Measurements from ENCODE around the gene COA3.
"Not testable (repeated sequence)": the region's sequence is repeated elsewhere in the genome, so short reads cannot be mapped to it uniquely, and the experiment has no call there.

COA3 gene

DNA sequence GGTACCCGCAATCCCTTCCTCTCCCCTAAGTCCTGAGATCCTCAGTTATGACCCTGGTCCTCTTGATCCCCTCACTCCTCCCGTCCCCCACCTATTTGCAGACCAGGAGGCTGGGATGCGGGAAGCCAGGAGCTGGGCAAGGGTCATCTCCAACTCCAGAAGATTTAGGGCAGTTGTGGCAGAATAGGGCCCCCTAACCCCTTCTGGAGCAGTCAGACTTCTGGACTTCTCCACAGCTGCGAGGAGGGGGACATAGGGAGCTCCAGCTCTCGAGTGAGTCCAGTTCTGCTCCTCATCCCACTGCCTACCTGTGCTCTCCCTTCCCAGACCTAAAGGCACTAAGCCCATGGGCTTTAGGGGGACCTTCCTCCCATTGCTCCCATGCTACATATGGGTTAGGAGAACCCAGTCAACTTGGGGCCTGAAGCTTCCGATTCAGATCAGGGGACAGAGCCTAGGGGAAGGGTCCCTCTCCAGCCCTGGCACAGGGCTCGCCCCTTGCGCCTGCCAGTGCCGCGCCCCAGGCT is 16.8 kb downstream of the COA3 start:
- DNase-seq (ENCODE audit: low spot score): no peak

DNA sequence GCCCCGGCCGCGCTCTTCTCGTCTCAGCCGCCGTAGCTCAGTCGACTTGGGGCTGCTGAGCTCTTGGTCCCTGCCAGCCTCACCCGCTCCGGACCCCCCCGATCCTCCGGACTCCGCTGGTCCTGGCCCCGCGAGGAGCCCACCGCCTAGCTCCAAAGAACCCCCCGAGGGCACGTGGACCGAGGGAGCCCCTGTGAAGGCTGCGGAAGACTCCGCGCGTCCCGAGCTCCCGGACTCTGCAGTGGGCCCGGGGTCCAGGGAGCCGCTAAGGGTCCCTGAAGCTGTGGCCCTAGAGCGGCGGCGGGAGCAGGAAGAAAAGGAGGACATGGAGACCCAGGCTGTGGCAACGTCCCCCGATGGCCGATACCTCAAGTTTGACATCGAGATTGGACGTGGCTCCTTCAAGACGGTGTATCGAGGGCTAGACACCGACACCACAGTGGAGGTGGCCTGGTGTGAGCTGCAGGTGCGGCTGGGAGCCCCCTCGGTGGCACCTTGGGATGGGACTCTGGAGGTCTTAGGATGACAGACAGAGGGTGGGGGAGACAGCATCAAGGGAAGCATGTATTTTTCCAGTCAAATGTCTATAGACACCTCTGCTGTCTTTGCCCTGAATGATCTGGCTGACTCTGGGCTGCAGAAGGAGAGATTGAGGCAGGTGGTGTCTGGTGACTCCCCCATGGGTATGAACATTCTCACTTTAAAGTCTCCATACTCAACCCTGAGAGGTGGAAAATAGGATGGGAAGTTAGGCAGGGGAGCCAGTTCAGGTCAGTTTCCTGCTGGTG is 17.5 kb downstream of the COA3 start:
- no peak for DNase-seq (ENCODE audit: low spot score)

DNA sequence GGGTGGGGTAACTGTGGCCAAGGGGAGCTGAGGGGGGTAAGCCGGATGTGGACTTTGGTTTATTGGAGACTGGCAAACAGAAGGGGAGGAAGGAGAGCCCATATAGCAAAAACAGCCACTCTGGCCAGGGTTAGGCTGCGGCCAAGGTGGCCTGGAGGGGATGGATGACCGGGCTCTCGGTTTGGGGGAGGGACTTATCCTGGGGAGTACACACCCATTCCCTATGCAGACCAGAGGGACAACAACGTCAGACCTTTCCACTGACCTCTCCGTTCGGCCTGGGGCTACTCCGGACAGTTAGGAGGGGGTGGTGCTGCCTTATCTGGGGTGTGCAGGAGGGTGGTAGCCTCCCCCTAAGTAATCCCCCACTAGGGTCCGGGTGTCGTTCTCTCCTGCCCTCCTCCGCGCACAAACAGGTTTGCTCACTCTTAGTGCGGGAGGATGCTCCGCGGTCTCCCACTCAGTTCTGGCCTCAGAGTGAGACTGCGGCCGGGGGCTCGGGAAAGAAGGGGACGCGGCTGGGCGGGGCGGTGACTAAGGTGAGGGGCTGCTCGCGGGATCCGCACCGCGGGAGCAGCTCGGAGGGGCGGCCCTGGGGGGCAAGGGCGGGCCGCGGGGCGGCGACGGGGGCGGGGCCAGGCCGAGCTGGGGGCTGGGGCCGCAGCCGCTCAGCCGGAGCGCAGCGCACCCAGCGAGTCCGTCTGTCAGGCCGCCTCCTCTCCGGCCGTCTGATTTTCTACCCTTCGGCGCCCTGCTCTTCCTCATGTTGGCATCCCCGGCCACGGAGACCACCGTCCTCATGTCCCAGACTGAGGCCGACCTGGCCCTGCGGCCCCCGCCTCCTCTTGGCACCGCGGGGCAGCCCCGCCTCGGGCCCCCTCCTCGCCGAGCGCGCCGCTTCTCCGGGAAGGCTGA is 18.3 kb downstream of the COA3 start, which contains the start of gene WNK4:
WNK4 (plus strand) TSS at position 675 of the 915 bp plus-strand sequence; CDS start at position 764, 89 bp downstream.
- no peak for DNase-seq (ENCODE audit: low spot score)

DNA sequence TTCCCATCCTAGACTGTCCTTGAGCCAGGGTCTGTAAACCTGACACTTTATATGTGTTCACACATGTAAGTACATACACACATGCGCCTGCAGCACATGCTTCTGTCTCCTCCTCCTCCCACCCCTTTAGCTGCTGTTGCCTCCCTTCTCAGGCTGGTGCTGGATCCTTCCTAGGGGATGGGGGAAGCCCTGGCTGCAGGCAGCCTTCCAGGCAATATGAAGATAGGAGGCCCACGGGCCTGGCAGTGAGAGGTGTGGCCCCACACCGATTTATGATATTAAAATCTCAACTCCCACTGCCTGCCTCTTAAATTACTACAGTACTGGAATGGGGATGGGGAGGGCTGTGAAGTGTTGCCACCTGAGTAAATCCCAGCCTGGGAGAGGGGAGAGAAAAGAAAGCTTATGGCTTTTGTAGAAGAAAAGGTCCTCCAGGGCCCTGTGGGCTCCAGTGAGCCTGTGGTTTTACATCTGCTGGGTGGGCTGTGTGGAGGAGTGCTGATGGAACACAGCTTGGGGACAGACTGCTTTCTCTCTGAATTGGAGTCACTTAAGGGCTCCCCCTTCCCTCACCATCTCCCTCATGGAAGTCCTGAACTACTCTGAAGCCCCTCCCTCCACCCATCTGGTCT is 19.1 kb downstream of the COA3 start:
- no peak for DNase-seq (ENCODE audit: low spot score)

DNA sequence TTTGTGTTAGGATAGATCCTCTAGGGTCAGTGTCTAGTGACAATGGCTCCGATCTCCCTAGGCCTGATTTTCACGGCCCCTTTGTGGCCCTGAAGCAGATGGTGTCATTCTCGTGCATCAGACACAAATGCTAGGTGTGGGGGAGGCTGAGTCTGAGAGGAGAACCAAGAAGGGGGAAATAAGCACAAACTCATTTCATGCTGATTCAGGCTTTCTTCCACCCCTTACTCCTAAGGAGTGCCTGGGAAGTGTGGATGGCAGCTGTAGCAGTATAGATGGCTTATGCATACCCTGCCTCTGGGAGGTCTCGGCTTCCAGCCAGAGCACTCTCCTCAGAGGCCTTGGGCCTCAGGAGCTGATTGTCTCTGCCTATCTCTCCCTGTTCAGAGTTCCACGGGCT is 19.9 kb downstream of the COA3 start:
- DNase-seq (ENCODE audit: low spot score): no peak

DNA sequence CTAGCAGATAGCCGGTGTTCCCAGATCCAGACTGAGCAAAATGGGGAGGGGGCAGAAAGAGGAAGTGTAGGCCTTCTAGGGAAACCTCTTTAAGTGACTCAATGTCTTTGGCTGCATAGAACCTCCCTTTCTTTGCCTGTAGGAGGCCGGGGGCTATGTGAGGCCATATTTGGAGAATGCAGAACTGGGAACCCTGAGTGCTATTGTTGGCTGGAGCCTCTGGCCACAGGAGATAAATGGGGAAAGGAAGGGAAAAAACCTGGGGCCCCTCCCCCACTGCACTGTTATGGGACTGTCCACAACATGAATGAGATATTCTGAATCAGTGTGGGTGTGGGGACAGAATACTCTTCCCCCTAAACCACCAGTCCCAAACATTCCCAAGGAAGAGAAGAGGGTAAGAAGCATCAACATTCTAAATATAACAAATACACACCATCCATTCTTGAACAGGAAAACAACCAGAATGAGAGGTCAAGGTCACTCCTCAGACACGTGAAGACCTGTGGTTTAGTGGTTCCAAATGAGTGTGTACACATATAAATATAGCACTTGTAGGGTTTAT is 22.9 kb downstream of the COA3 start:
- no peak for DNase-seq (ENCODE audit: low spot score)

DNA sequence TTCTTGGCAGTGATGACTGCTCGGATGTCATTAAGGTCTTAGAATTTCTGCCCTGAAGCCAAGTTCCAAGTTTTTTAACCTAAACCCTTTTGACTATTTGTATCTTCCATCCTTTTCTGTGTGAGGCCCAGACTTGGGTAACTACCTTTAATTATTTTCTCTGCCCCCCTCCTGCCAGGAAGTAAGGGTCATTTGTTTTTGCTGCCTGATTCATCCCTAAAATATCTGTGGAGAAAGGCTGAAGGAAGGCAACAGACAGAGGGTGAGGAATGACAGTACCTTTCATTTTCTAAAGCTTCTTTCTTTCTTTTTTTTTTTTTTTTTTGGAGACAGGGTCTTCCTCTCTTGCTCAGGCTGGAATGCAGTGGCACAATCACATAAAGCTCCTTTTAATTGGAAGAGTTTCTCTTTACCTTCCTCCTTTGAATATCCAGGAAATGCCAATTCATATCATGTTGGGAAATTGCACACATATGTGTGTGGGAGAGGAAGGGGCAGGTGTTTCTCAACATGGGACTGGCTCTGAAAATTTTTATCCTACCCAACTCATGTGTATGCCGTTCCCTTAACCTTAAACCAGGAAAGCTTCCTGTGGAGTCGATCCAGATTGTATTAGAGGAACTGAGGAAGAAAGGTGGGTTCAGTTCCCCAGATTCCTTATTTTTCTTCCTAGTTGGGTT is 24.3 kb downstream of the COA3 start:
- peak; percentile 85 for DNase-seq (ENCODE audit: low spot score)

DNA sequence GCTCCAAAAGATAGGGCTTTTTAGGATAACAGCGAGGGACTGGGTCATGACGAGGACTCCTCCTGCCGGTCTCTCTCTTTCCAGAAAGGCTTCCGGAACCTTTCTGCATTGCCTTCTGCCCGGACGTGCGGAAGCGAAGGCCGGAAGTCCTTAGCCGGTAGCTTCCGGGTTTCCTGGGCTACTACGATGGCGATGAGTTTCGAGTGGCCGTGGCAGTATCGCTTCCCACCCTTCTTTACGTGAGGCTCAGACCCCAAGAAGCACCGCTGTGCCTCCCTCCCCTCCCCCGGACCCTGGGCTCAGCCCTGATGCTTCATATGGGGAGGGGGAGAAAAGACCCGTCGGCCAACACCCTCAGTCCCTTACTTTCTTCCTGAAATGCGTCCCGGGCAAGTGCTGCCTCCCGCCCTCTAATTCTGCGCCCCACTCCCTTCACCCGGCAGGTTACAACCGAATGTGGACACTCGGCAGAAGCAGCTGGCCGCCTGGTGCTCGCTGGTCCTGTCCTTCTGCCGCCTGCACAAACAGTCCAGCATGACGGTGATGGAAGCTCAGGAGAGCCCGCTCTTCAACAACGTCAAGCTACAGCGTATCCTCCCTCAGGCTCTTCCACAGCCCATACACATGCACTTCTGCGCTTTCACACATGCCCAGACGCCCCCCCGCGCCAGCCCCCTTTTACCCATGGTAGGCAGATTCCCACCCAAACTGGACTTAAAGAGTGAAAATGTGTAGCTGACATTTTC is 25.0 kb downstream of the COA3 start, which contains the start of gene VPS25:
VPS25 (plus strand) TSS at position 160 of the 746 bp plus-strand sequence; CDS start at position 187, 27 bp downstream.
- peak; percentile 92 for DNase-seq (ENCODE audit: low spot score)

DNA sequence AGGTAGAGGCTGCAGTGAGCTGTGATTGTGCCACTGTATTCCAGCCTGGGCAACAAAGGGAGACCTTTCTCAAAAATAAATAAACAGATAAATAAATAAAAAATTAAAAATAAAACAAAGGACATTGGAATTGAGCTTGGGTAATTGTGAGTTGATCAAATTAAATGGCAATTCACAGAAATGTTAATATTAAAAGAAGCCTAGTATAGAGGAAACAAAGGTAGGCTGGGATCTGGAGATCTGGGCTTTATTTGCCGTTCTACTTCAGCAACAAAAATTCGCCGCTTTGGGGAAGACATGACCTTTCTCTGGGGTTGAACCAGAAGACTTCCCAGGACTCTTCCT is 25.6 kb downstream of the COA3 start:
- no peak for DNase-seq (ENCODE audit: low spot score)

DNA sequence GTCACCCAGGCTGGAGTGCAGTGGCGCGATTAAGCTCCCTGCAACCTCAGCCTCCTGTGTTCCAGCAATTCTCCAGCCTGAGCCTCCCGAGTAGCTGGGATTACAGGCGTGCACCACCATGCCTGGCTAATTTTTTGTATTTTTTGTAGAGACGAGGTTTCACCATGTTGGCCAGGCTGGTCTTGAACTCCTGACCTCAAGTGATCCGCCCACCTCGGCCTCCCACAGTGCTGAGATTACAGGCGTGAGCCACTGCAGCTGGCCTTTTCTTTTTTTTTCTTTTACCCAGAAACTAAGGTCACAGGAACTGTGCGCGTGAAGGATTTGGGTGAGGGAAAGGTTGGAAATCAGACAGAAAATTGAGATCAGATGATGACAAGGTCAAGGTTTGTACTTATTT is 28.5 kb downstream of the COA3 start:
- not testable (repeated sequence) for DNase-seq (ENCODE audit: low spot score)

DNA sequence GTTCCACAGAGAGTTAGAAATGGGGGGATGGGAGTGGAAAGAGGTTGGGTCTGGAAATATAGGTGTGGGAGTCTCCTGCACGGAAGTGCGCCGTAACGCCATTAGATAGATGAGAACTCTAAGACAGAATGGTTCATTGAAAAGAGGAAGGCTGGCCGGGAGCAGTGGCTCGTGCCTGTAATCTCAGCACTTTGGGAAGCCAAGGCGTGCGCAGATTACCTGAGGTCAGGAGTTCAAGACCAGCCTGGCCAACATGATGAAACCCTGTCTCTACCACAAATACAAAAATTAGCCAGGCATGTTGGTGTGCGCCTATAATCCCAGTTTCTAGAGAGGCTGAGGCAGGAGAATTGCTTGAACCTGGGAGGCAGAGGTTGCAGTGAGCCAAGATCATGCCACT is 30.5 kb downstream of the COA3 start:
- not testable (repeated sequence) for DNase-seq (ENCODE audit: low spot score)

DNA sequence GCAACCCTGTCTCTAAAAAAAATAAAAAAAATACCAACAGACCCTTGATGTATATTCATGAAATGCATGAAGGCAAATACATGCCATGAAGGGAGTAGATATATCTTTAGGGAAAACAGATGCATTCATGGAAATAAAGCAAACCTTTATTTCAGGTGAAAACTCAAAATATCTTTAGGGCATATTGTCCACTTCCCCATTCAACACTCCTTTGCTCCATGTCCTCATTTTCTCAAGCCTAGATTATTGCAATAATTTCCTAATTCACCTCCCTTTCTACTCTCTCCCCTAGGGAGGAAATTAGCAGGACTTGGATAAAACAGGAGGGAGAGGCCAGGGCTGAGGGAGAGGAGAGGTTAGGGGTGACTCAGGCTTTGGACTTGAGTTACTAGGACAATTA is 31.0 kb downstream of the COA3 start:
- no peak for DNase-seq (ENCODE audit: low spot score)

DNA sequence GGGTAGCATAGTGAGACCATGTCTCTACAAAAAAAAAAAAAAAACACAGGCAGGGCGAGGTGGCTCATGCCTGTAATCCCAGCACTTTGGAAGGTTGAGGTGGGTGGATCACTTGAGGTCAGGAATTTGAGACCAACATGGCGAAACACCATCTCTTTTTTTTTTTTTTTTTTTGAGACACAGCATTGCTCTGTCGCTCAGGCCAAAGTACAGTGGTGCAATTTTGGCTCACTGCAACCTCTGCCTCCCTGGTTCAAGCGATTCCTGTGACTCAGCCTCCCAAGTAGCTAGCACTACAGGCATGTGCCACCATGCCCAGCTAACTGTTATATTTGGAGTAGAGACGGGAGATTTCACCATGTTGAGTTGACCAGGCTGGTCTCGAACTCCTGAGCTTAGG is 32.4 kb downstream of the COA3 start:
- no peak for DNase-seq (ENCODE audit: low spot score)

DNA sequence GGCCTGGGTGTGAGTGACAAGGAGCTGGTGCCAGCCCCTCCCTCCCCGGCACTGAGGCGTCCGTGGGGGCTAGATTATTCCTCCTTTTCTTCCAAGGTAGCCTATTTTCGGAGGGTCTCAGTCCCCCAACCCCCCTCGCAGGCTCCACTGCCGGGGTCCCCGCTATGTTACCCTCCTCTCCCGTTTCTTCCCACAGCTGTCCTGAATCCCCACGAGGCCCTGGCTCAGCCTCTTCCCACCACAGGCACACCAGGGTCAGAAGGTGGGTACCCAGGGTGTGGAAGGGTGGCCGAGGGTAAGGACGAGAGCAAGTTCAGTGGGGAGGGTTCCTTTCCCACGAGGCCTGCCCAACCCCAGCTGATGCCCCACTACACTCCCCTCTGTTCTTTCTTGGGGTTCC is 36.9 kb downstream of the COA3 start:
- no peak for DNase-seq (ENCODE audit: low spot score)

DNA sequence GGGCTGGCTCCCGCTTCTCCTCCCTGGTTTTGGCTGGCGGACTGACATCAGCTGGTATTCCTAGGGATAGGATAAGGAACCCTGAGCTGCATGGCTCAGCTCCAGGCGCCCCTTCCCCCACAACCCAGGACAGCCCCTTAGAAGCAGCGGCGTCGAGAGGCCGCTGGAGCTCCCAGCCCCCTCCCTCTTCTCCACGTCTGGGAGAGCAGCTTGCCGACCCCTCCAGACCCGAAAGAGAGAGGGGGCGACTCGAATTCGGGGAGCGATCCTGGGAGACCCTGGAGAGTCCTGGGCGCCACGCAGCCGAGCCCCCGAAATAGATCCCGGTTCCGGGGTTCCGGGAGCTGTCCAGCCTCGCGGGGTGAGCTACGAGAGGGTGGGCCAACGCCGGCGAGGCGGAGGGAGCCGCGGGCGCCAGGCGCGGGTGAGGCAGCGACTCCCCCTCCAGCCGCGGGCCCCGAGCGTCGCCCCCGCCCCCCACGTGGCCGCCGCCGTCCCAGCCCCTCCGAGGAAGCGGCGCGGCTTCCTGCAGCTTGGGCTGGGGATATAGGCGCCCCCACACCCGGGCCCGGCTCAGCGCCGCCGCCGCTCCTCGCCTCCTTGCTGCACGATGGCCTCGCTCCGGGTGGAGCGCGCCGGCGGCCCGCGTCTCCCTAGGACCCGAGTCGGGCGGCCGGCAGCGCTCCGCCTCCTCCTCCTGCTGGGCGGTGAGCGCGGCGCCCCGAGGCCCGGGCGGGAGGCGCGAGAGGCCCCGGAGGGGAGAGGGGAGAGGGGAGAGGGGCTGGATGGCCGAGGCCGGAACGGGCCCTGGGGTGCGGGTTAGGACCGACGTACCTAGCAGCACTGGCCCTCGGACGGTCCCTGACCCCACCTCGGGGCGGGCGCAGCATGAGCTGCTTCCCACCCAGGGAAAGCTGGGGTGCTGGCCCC is 37.6 kb downstream of the COA3 start, which contains the start of gene RAMP2:
RAMP2 (plus strand) TSS at position 576 of the 930 bp plus-strand sequence; CDS start at position 611, 35 bp downstream.
- DNase-seq (ENCODE audit: low spot score): no peak

DNA sequence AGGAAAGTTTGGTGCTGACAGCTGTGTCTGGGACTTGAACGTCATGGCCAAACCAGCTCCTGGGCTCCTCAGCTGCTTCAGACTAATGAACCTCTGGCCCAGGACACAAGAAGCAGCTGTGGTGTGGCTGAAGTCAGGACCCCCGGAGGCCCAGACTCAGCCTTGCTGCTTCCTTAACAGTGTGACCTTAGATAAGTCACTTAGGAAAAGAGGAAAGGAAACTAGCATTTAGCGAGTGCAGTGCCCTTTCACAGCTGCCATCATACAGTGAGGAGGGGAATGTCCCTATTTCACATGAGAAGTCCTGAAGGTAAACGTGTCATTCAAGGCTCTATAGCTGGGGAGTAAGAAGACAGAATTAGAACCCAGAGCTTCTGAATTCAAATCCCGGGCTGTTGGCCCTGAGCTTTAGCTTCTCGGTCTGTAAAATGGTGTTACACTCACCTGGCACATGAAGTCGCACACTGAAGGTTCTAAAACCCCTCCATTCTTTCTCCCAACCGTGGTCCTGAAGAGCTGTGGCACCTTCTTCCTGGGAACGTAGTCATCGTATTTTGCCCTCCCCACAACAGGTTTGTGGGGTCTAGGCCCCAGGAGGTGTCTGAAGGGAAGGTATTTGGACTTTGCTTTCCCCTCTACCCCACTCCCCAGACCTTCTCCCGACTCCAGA is 38.4 kb downstream of the COA3 start:
- DNase-seq (ENCODE audit: low spot score): no peak

DNA sequence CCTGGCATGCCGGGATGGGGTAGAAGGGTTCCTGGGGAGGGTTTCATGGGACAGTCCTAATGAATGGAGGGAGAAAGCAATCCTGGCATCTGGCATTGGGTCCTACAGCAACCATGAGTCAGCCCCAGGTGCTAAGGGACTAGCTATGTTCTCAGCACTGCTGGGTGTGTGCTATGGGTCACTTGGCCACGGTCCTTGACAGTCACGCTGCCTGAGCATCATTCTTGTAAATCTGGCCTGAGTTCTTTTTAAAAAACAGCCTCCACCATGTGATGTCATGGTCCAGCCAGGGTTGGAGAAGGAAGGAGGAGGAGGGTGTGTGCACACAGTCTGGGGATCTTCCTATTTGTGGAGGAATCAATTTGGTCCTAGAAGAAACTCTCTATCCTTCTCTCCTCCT is 43.7 kb downstream of the COA3 start:
- DNase-seq (ENCODE audit: low spot score): peak; percentile 72

DNA sequence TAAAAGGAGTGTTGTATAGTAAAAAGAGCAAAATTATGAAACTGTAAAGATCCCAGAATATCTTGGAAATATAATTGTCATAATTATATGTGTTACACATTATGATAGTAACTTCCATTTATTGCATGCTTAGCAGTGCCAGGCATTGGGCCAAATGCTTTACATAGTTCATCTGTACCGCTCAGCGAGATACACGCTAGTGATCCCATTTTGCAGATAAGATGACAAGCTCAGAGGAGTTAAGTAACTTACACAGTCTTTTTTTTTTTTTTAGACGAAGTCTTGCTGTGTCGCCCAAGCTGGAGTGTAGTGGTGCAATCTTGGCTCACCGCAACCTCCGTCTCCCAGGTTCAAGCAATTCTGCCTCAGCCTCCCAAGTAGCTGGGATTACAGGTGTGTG is 46.9 kb downstream of the COA3 start:
- DNase-seq (ENCODE audit: low spot score): no peak
